ENCODE data around the gene VRK2.

VRK2 gene

DNA sequence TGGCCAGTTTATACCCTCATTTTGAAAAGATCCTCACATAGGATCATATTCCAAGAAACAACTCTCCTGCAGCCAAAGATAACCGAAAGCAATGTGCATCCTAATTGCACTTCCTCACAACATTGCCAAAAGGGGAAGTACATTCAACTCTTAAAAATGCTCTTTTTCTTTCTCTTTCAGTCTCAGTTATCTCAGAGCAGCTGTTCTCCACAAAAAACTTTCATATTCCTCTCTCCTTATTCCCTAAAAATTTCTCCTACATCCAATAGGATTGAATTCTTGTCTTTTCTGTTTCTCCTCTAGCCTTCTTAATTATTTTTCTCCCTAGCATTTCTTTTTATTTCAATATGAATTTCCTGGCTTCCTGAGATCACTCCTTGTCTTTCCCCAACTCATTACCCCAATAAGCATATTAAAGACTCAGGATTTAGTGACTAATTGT is 7.4 kb upstream of the VRK2 start:
- Histone ChIP-seq H2BK15ac (ENCODE audit: low read length) (no peak overlapping the region), H4K91ac (ENCODE audit: low read depth, low read length, poor library complexity) (no peak overlapping the region), H3K27ac (replicated peaks; ENCODE audit: low read length) (no peak overlapping the region), H3K9me3 (replicated peaks in 1 of 2; ENCODE audit: control insufficient read depth in 2 of 2, insufficient read depth in 1 of 2, low read depth in 1 of 2, low read length in 2 of 2) (no peaks in the 10 kb centered on the region), H2AFZ (ENCODE audit: low read length) (no peak overlapping the region), H3K36me3 (replicated peaks in 1 of 2; ENCODE audit: control insufficient read depth in 2 of 2, insufficient read depth in 2 of 2, low read length in 2 of 2) (no peaks in the 10 kb centered on the region), H2BK12ac (ENCODE audit: low read length) (no peak overlapping the region), H3K18ac (ENCODE audit: low read length) (no peak overlapping the region), H4K8ac (ENCODE audit: low read depth, low read length) (no peak overlapping the region), H2BK5ac (ENCODE audit: low read length) (no peak overlapping the region), H3K9ac (ENCODE audit: low read depth, low read length, poor library complexity) (no peak overlapping the region), H3K23ac (ENCODE audit: low read depth, low read length, poor library complexity) (no peak overlapping the region), H3K79me1 (ENCODE audit: low read depth, low read length) (no peaks in the 10 kb centered on the region), H2AK5ac (ENCODE audit: low read depth, low read length) (no peak overlapping the region), H3K14ac (ENCODE audit: low read length) (no peak overlapping the region), H3K4me1 (ENCODE audit: control insufficient read depth in 2 of 2, insufficient read depth in 1 of 2, low read depth in 1 of 2, low read length in 2 of 2) (no peaks in the 10 kb centered on the region), H3K27me3 (ENCODE audit: control insufficient read depth in 3 of 3, insufficient read depth in 3 of 3, low read depth in 1 of 3, low read length in 3 of 3) (no peaks in the 10 kb centered on the region), H3K4me3 (ENCODE audit: low read length in 2 of 2) (no peak overlapping the region), H2BK120ac (ENCODE audit: low read depth, low read length) (no peak overlapping the region), H3K4ac (ENCODE audit: low read length) (no peak overlapping the region), H3K4me2 (ENCODE audit: insufficient read depth, low read length, poor library complexity, severe bottlenecking) (no peak overlapping the region)
- DNase-seq (ENCODE audit: low spot score): no peak
- WGBS, 2 donors (ENCODE audit: extremely low coverage in 2 of 2, insufficient read length in 2 of 2, insufficient replicate concordance in 1 of 2): no CpG with 5 or more reads among the region's 1 CpG

DNA sequence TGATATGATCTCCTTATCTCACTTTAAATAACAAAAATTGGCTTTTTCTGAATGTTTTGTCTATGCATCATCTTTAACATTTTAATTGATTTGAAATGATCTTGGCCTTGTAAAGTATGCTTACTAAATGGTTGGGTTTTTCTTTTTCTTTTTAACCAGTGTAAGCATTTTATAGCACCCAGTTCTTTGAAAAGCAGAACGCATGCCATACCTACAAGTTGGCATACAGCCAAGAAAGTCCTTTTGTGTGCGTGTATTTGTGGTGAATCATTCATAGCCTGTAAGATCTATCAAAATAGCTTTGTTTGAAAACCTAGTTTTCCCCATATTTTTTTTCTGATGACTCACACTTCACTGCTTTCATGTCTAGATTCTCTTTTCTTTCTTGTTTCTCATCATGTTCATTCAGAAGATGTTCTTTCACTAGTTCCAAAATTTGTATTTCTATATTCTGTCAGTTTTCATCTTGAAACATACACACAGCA is 4.1 kb upstream of the VRK2 start:
- Histone ChIP-seq H2BK12ac (ENCODE audit: low read length) (no peak overlapping the region), H3K27me3 (ENCODE audit: control insufficient read depth in 3 of 3, insufficient read depth in 3 of 3, low read depth in 1 of 3, low read length in 3 of 3) (no peaks in the 10 kb centered on the region), H3K36me3 (replicated peaks in 1 of 2; ENCODE audit: control insufficient read depth in 2 of 2, insufficient read depth in 2 of 2, low read length in 2 of 2) (no peaks in the 10 kb centered on the region), H3K9ac (ENCODE audit: low read depth, low read length, poor library complexity) (no peak overlapping the region), H3K79me1 (ENCODE audit: low read depth, low read length) (no peaks in the 10 kb centered on the region), H2BK120ac (ENCODE audit: low read depth, low read length) (no peak overlapping the region), H3K23ac (ENCODE audit: low read depth, low read length, poor library complexity) (no peak overlapping the region), H3K9me3 (replicated peaks in 1 of 2; ENCODE audit: control insufficient read depth in 2 of 2, insufficient read depth in 1 of 2, low read depth in 1 of 2, low read length in 2 of 2) (no peaks in the 10 kb centered on the region), H3K4ac (ENCODE audit: low read length) (no peak overlapping the region), H2BK15ac (ENCODE audit: low read length) (no peak overlapping the region), H4K8ac (ENCODE audit: low read depth, low read length) (no peak overlapping the region), H3K14ac (ENCODE audit: low read length) (no peak overlapping the region), H2AFZ (ENCODE audit: low read length) (no peak overlapping the region), H4K91ac (ENCODE audit: low read depth, low read length, poor library complexity) (no peak overlapping the region), H3K27ac (replicated peaks; ENCODE audit: low read length) (no peak overlapping the region), H2BK5ac (ENCODE audit: low read length) (no peak overlapping the region), H3K4me1 (ENCODE audit: control insufficient read depth in 2 of 2, insufficient read depth in 1 of 2, low read depth in 1 of 2, low read length in 2 of 2) (peaks cover 0 to 6% of the 10 kb centered on the region in 2 donors), H3K4me2 (ENCODE audit: insufficient read depth, low read length, poor library complexity, severe bottlenecking) (no peak overlapping the region), H2AK5ac (ENCODE audit: low read depth, low read length) (no peak overlapping the region), H3K18ac (ENCODE audit: low read length) (no peak overlapping the region), H3K4me3 (ENCODE audit: low read length in 2 of 2) (no peak overlapping the region)
- DNase-seq (ENCODE audit: low spot score): no peak
- no CpG with 5 or more reads among the region's 2 CpGs for WGBS, 2 donors (ENCODE audit: extremely low coverage in 2 of 2, insufficient read length in 2 of 2, insufficient replicate concordance in 1 of 2)

DNA sequence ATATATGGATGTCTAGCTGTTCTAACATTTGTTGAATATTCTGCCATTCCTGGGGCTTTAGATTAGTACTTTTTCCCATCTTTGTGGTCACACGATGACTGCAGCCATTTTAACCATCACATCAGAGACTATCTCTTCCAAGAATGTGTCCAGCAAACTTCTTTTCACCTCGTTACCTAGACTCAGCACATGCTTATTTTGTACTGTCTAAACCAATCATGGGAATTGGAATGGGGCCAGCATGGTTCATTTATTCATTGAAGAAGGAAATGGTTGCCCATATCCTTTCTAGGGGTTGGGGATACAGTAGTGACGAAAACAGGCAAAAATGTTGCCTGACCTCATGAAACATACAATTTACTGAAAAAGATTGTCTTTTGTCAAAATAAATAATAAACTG is 2.5 kb upstream of the VRK2 start:
- H4K8ac ChIP-seq (ENCODE audit: low read depth, low read length): no peak overlapping the region
- H3K18ac ChIP-seq (ENCODE audit: low read length): no peak overlapping the region
- no peak overlapping the region for H2BK120ac ChIP-seq (ENCODE audit: low read depth, low read length)
- no peak overlapping the region for H4K91ac ChIP-seq (ENCODE audit: low read depth, low read length, poor library complexity)
- peaks cover 0 to 6% of the 10 kb centered on the region in 2 donors for H3K4me1 ChIP-seq (ENCODE audit: control insufficient read depth in 2 of 2, insufficient read depth in 1 of 2, low read depth in 1 of 2, low read length in 2 of 2)
- H3K4ac ChIP-seq (ENCODE audit: low read length): no peak overlapping the region
- H3K27ac ChIP-seq (replicated peaks; ENCODE audit: low read length): no peak overlapping the region
- no peak overlapping the region for H2BK5ac ChIP-seq (ENCODE audit: low read length)
- H3K23ac ChIP-seq (ENCODE audit: low read depth, low read length, poor library complexity): no peak overlapping the region
- no CpG with 5 or more reads among the region's 3 CpGs for WGBS, 2 donors (ENCODE audit: extremely low coverage in 2 of 2, insufficient read length in 2 of 2, insufficient replicate concordance in 1 of 2)
- H3K27me3 ChIP-seq (ENCODE audit: control insufficient read depth in 3 of 3, insufficient read depth in 3 of 3, low read depth in 1 of 3, low read length in 3 of 3): no peaks in the 10 kb centered on the region
- no peak for DNase-seq (ENCODE audit: low spot score)
- no peak overlapping the region for H2BK15ac ChIP-seq (ENCODE audit: low read length)
- H3K4me3 ChIP-seq (ENCODE audit: low read length in 2 of 2): no peak overlapping the region
- no peaks in the 10 kb centered on the region for H3K36me3 ChIP-seq (replicated peaks in 1 of 2; ENCODE audit: control insufficient read depth in 2 of 2, insufficient read depth in 2 of 2, low read length in 2 of 2)
- no peak overlapping the region for H3K14ac ChIP-seq (ENCODE audit: low read length)
- no peak overlapping the region for H2AK5ac ChIP-seq (ENCODE audit: low read depth, low read length)
- H2AFZ ChIP-seq (ENCODE audit: low read length): no peak overlapping the region
- H3K79me1 ChIP-seq (ENCODE audit: low read depth, low read length): no peaks in the 10 kb centered on the region
- H3K4me2 ChIP-seq (ENCODE audit: insufficient read depth, low read length, poor library complexity, severe bottlenecking): no peak overlapping the region
- H2BK12ac ChIP-seq (ENCODE audit: low read length): no peak overlapping the region
- no peak overlapping the region for H3K9ac ChIP-seq (ENCODE audit: low read depth, low read length, poor library complexity)
- H3K9me3 ChIP-seq (replicated peaks in 1 of 2; ENCODE audit: control insufficient read depth in 2 of 2, insufficient read depth in 1 of 2, low read depth in 1 of 2, low read length in 2 of 2): no peaks in the 10 kb centered on the region

DNA sequence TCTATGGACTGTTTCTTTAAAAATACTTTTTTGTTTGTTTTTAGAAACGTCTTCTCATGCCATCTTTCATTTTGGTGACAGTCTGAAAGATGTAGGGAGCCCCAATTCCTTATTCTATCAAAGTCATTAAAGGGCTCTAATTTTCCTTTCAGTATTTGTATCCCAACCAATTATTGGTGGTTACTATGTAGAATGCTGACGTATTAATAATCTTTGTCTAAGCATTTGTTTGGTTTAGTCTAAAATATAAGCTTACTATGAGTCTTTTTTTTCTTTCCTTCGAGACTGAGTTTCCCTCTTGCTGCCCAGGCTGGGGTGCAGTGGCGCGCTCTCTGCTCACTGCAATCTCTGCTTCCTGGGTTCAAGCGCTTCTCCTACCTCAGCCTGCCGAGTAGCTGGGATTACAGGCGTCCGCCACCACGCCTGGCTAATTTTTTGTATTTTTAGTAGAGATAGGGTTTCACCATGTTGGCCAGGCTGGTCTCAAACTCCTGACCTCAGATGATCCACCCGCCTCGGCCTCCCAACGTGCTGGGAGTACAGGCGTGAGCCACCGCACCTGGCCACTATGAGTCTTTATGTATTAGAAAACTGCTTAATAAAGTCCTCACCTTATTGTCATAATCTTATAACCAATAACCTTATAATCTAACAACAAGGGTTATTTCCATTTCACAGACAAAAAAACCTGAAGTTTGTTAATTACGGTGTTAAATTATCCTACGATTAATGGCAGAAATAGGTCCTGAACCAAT is 849 bp upstream of the VRK2 start:
- no peaks in the 10 kb centered on the region for H3K27me3 ChIP-seq (ENCODE audit: control insufficient read depth in 3 of 3, insufficient read depth in 3 of 3, low read depth in 1 of 3, low read length in 3 of 3)
- H2BK5ac ChIP-seq (ENCODE audit: low read length): no peak overlapping the region
- no peaks in the 10 kb centered on the region for H3K9me3 ChIP-seq (replicated peaks in 1 of 2; ENCODE audit: control insufficient read depth in 2 of 2, insufficient read depth in 1 of 2, low read depth in 1 of 2, low read length in 2 of 2)
- DNase-seq (ENCODE audit: low spot score): no peak
- H3K36me3 ChIP-seq (replicated peaks in 1 of 2; ENCODE audit: control insufficient read depth in 2 of 2, insufficient read depth in 2 of 2, low read length in 2 of 2): no peaks in the 10 kb centered on the region
- H3K9ac ChIP-seq (ENCODE audit: low read depth, low read length, poor library complexity): no peak overlapping the region
- no peak overlapping the region for H4K8ac ChIP-seq (ENCODE audit: low read depth, low read length)
- peak overlapping the region; percentile 64 for H3K4me2 ChIP-seq (ENCODE audit: insufficient read depth, low read length, poor library complexity, severe bottlenecking)
- peaks cover 0 to 6% of the 10 kb centered on the region in 2 donors for H3K4me1 ChIP-seq (ENCODE audit: control insufficient read depth in 2 of 2, insufficient read depth in 1 of 2, low read depth in 1 of 2, low read length in 2 of 2)
- H3K18ac ChIP-seq (ENCODE audit: low read length): no peak overlapping the region
- WGBS, 2 donors (ENCODE audit: extremely low coverage in 2 of 2, insufficient read length in 2 of 2, insufficient replicate concordance in 1 of 2): no CpG with 5 or more reads among the region's 17 CpGs
- H4K91ac ChIP-seq (ENCODE audit: low read depth, low read length, poor library complexity): no peak overlapping the region
- no peak overlapping the region for H3K4ac ChIP-seq (ENCODE audit: low read length)
- no peak overlapping the region for H2BK120ac ChIP-seq (ENCODE audit: low read depth, low read length)
- H3K27ac ChIP-seq (replicated peaks; ENCODE audit: low read length): peak overlapping the region; percentile 77
- H2BK15ac ChIP-seq (ENCODE audit: low read length): no peak overlapping the region
- H3K14ac ChIP-seq (ENCODE audit: low read length): no peak overlapping the region
- no peak overlapping the region for H2BK12ac ChIP-seq (ENCODE audit: low read length)
- no peak overlapping the region for H2AK5ac ChIP-seq (ENCODE audit: low read depth, low read length)
- no peaks in the 10 kb centered on the region for H3K79me1 ChIP-seq (ENCODE audit: low read depth, low read length)
- H3K23ac ChIP-seq (ENCODE audit: low read depth, low read length, poor library complexity): no peak overlapping the region
- H3K4me3 ChIP-seq (ENCODE audit: low read length in 2 of 2): no peak overlapping the region
- peak overlapping the region; percentile 54 for H2AFZ ChIP-seq (ENCODE audit: low read length)

Measured in neuronal stem cell (in vitro differentiated cells).